Measurements from ENCODE around the gene EFCAB8.
A peak's percentile ranks its signal among the peaks of the same experiment; 100 is the strongest.

The EFCAB8 gene

GRCh38 chr20:32986331-32986966 is 127.7 kb downstream of the EFCAB8 start:
- DNase-seq (ENCODE audit: low spot score), result no peak

- DNase-seq (ENCODE audit: low spot score), result no peak
Measured at GRCh38 chr20:32987044-32987825, 128.5 kb downstream of the EFCAB8 start.

GRCh38 chr20:32988008-32988407 is 129.3 kb downstream of the EFCAB8 start:
- DNase-seq (ENCODE audit: low spot score), result no peak

GRCh38 chr20:32989507-32990283 is 131.0 kb downstream of the EFCAB8 start:
- DNase-seq (ENCODE audit: low spot score), result no peak

- no peak for DNase-seq (ENCODE audit: low spot score)
Measured at GRCh38 chr20:32990426-32990825, 131.7 kb downstream of the EFCAB8 start.

GRCh38 chr20:32991383-32991782 is 132.7 kb downstream of the EFCAB8 start:
- no peak for DNase-seq (ENCODE audit: low spot score)

- DNase-seq (ENCODE audit: low spot score), result no peak
Measured at GRCh38 chr20:32991792-32992641, 133.3 kb downstream of the EFCAB8 start.

GRCh38 chr20:32993496-32994050 is 134.8 kb downstream of the EFCAB8 start:
- DNase-seq (ENCODE audit: low spot score), result no peak

GRCh38 chr20:32995802-32996201 is 137.1 kb downstream of the EFCAB8 start:
- DNase-seq (ENCODE audit: low spot score), result no peak

- DNase-seq (ENCODE audit: low spot score), result no peak
Measured at GRCh38 chr20:32997431-32997830, 138.7 kb downstream of the EFCAB8 start.

- DNase-seq (ENCODE audit: low spot score), result no peak
Measured at GRCh38 chr20:32999603-33000250, 141.0 kb downstream of the EFCAB8 start.

- no peak for DNase-seq (ENCODE audit: low spot score)
Measured at GRCh38 chr20:33000802-33001466, 142.2 kb downstream of the EFCAB8 start.

GRCh38 chr20:33002087-33002808 is 143.5 kb downstream of the EFCAB8 start:
- no peak for DNase-seq (ENCODE audit: low spot score)

GRCh38 chr20:33004141-33004751 is 145.5 kb downstream of the EFCAB8 start, which contains the start of gene SUN5:
Gene SUN5, minus strand, starts transcription at chr20:33004433. Its CDS starts 93 bp downstream, at chr20:33004340.
- DNase-seq (ENCODE audit: low spot score), result no peak

GRCh38 chr20:33005132-33005566 is 146.4 kb downstream of the EFCAB8 start:
- DNase-seq (ENCODE audit: low spot score), result peak; percentile 20

- DNase-seq (ENCODE audit: low spot score), result no peak
Measured at GRCh38 chr20:33005908-33006775, 147.4 kb downstream of the EFCAB8 start.

- no peak for DNase-seq (ENCODE audit: low spot score)
Measured at GRCh38 chr20:33006776-33007375, 148.2 kb downstream of the EFCAB8 start.
